Tibial nerve (tissue), 4 donors: ENCODE measurements around the gene TGM4.

ENCODE experiments used
- CTCF ChIP-seq, 5 experiments: fragments of 200-600 bp in 3 of 5; fragments of 450-650 bp in 2 of 5; sonication (generic) in 3 of 5; IDR thresholded peaks; one replicate each; pipeline ENCODE4 v1.5.1; 2016 to 2019; ENCODE audit warnings: antibody characterized with exemption in 5 of 5, mild to moderate bottlenecking in 3 of 5, moderate library complexity in 2 of 5
- EP300 ChIP-seq, 2 donors: sonication (generic); formaldehyde crosslinking; IDR thresholded peaks; one replicate each; pipeline ENCODE4 v1.6.1; 2017; ENCODE audit warnings: antibody characterized with exemption in 2 of 2, mild to moderate bottlenecking in 1 of 2

GRCh38 chr3:44867421-44868111, 6.8 kb upstream of the TGM4 start:
- TF ChIP-seq CTCF (IDR thresholded peaks at IDR 0.05), result no peak
- TF ChIP-seq EP300 (IDR thresholded peaks at IDR 0.05), result no peak
